HUES64 (cell line): Measurements from ENCODE around the gene UQCRC2.
"Not testable (repeated sequence)": the region's sequence is repeated elsewhere in the genome, so short reads cannot be mapped to it uniquely, and the experiment has no call there.

Experiments
- H3K27ac ChIP-seq: 2 replicates; pipeline ENCODE4 v1.7.0; 2013; ENCODE audit warnings: low read depth, low read length, inconsistent platforms
- H3K27me3 ChIP-seq: 2 replicates; pipeline ENCODE4 v1.6.1; 2013; ENCODE audit warnings: mild to moderate bottlenecking, low read length; ENCODE audit not compliant: insufficient read depth
- H3K36me3 ChIP-seq: 2 replicates; pipeline ENCODE4 v1.6.1; 2013; ENCODE audit warnings: mild to moderate bottlenecking, low read length; ENCODE audit not compliant: insufficient read depth
- H3K4me1 ChIP-seq: 2 replicates; pipeline ENCODE4 v1.6.1; 2013; ENCODE audit warnings: mild to moderate bottlenecking, low read length, moderate library complexity; ENCODE audit not compliant: insufficient read depth
- H3K4me3 ChIP-seq: 2 replicates; pipeline ENCODE4 v1.5.1; 2013; ENCODE audit warnings: mild to moderate bottlenecking, low read length, moderate library complexity
- H3K9ac ChIP-seq: 2 replicates; pipeline ENCODE4 v1.6.1; 2013; ENCODE audit warnings: mild to moderate bottlenecking, low read depth, low read length
- H3K9me3 ChIP-seq: 2 replicates; pipeline ENCODE4 v1.6.1; 2013; ENCODE audit warnings: low read depth, low read length; ENCODE audit not compliant: insufficient read depth
- WGBS: fragments of 150-250, 120-280 bp; methylation state at CpG from one replicate; pipeline ENCODE4 v1.1.7; 2013; ENCODE audit warnings: missing lambda C conversion rate; 5-methylcytosine and 5-hydroxymethylcytosine counted together

The UQCRC2 gene

DNA sequence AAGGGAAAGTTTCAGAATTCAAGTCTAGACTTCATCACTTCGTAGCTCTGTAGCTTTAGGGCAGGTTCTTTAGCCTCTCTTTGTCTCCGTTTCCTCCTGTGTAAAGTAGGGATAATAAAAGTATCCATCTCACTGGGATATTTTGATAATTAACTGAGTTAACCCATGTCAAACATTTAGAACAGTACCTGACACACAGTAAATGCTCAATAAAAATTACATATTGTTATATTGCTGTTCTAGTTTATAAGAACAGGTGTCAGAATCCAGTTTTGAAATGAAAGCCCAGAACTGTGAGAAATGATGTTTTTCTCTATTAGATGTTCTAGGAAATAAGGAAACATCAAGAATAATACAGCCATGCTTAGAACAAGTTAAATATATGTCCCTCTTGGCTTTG is 59.1 kb downstream of the UQCRC2 start:
- no CpG with 5 or more reads among the region's 2 CpGs for WGBS
- Histone ChIP-seq H3K9me3 (no peaks in the 10 kb centered on the region), H3K27me3 (peaks cover 4% of the 10 kb centered on the region; the same call in 1 of the 2 replicates), H3K36me3 (no peaks in the 10 kb centered on the region), H3K4me3 (no peak overlapping the region), H3K9ac (no peak overlapping the region), H3K4me1 (no peaks in the 10 kb centered on the region), H3K27ac (no peak overlapping the region)

DNA sequence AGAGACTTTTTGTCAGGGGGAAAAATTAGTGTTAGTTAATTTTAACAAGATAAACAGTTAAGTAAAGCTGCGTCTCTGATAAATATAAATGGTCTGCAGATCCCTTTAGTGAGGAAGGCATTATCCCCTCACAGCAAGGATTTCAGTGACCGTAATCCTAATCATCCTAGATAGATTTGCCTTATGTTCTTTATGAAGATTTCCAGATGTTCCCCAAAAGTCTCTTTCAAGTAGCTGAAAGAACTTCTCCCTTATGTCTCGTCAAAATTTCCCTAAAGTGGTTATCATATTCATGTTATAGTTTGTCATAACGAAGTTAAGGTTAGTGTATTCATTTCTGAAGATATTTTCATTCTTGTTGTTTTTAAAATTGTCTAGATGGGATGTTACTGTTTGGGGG is 60.3 kb downstream of the UQCRC2 start:
- Histone ChIP-seq H3K27ac (no peak overlapping the region), H3K9ac (no peak overlapping the region), H3K4me3 (no peak overlapping the region), H3K4me1 (no peaks in the 10 kb centered on the region), H3K9me3 (no peaks in the 10 kb centered on the region), H3K36me3 (no peaks in the 10 kb centered on the region), H3K27me3 (peaks cover 4% of the 10 kb centered on the region; the same call in 1 of the 2 replicates)
- 89% methylated on average over 3 of the region's 4 CpGs for WGBS

DNA sequence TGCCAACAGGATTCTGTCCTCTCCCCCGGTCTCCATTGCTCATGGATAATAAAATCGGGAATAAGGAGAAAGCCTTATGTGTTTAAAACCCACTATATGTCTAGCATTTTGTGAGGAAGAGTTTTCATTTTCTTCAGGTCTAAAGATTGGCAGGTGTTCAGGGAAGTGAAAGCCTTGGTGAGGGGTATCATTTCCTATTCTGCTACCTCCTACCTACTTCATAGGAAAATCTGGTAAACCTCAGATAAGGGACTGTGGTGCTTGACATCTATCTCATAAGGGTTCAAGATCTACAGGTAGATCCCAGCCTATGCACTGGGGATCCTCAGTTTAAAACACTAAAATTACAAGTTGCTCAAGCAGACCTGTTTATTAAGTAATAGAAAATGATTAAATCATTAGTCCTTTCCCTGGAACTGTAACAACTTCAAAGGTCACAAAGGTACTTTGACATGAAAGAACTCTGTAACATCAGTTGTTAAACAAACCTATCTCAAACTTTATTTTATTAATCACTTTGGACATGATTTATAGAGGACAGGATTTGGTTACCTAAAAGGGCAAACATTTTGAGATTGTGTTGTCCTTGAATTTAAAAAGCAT is 61.2 kb downstream of the UQCRC2 start:
- 83% methylated on average over 2 of the region's 2 CpGs for WGBS
- Histone ChIP-seq H3K9me3 (no peaks in the 10 kb centered on the region), H3K9ac (no peak overlapping the region), H3K4me1 (no peaks in the 10 kb centered on the region), H3K36me3 (no peaks in the 10 kb centered on the region), H3K4me3 (no peak overlapping the region), H3K27me3 (no peaks in the 10 kb centered on the region), H3K27ac (no peak overlapping the region)

DNA sequence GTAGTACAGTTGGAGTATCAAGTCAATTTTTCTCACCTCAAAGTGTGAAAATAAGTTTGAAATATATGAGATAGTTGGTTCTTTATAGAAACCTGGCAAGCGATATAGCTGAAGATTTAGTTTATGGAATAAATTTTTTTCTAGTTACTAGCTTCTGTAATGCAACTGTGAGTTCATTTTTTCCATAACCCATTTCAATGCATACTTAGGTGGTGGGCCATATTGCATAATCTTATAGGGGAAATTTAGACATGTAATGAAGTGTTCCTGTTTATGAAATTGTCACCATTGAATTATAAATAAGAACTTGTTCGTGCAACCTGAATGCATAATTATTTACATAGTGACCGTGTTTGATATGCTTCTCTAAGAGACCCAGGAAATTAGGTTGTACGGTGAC is 63.8 kb downstream of the UQCRC2 start:
- no peaks in the 10 kb centered on the region for H3K4me1 ChIP-seq
- no peaks in the 10 kb centered on the region for H3K27me3 ChIP-seq
- no peak overlapping the region for H3K27ac ChIP-seq
- no peak overlapping the region for H3K4me3 ChIP-seq
- 94% methylated on average over 4 of the region's 4 CpGs for WGBS
- no peaks in the 10 kb centered on the region for H3K9me3 ChIP-seq
- no peaks in the 10 kb centered on the region for H3K36me3 ChIP-seq
- no peak overlapping the region for H3K9ac ChIP-seq

DNA sequence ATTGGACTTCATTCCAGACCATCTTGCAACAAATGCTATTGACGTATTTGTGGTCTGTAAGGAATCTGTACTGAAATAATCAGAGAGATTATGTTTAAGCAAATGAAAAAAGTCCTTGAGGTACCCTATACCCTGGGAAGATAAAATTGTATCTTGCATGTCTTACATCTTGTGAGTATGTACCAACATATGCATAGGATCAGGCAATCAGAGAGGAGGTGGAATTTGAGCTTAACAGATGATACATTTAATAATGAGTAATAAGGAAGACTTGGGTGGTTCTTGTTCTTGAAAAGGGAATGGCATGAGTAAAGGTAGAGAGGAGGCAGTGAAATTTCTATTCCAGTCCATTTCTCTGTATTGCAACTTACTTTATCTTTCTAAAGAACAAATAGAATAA is 65.4 kb downstream of the UQCRC2 start:
- no peak overlapping the region for H3K4me3 ChIP-seq

DNA sequence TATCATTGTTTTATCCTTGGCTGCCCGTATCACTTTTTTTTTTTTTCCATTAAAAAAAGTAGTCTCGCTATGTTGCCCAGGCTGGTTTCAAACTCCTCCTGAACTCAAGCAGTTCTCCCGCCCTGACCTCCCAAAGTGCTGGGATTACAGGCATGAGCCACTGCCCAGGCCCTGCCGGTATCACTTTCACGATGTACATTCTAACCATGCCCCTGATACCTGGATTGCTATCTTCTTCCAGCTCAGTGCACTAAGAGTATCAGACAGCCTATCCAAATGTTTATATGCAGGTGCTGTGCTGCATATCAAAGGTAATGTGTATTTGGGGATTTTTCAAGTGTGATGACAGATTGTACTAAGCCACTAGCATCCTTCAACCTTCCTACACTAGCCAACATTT is 69.0 kb downstream of the UQCRC2 start:
- H3K4me1 ChIP-seq = peaks cover 8% of the 10 kb centered on the region; the same call in 1 of the 2 replicates
- WGBS = 95% methylated on average over 5 of the region's 5 CpGs
- H3K36me3 ChIP-seq = no peaks in the 10 kb centered on the region
- no peak overlapping the region for H3K27ac ChIP-seq
- H3K27me3 ChIP-seq = no peaks in the 10 kb centered on the region
- no peak overlapping the region for H3K9ac ChIP-seq
- no peaks in the 10 kb centered on the region for H3K9me3 ChIP-seq
- H3K4me3 ChIP-seq = no peak overlapping the region

More for the DNA sequence above, 65.4 kb downstream of the UQCRC2 start:
- H3K9me3 ChIP-seq = no peaks in the 10 kb centered on the region
- 0 out of 2 replicates have a peak, but pooled peaks cover 3% of the 10 kb centered on the region for H3K4me1 ChIP-seq
- H3K27ac ChIP-seq = no peak overlapping the region
- 100% methylated on average over 1 of the region's 1 CpG for WGBS
- H3K36me3 ChIP-seq = no peaks in the 10 kb centered on the region
- no peaks in the 10 kb centered on the region for H3K27me3 ChIP-seq
- H3K9ac ChIP-seq = no peak overlapping the region

DNA sequence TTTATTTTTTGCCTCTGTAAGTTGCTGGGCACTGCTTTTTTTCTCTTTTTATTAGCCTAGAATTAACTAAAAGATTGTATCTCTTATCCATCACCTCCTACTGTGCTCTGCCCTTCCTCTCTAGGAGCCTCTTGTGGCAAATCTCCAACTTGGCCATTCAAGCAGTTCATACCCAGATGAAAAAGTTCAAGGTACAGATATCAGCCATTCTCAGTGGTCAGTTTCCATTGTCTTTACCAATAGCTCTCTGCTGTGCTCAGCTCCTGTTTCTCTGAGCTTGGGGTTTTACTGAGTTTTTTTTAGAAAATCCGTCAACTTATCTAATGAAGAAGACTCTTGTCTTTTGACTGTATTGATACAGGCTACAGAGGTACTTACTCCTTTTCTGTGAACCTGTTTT is 70.3 kb downstream of the UQCRC2 start:
- Histone ChIP-seq H3K27me3 (no peaks in the 10 kb centered on the region), H3K4me3 (no peak overlapping the region), H3K9me3 (no peaks in the 10 kb centered on the region), H3K4me1 (peaks cover 8% of the 10 kb centered on the region; the same call in 1 of the 2 replicates), H3K36me3 (no peaks in the 10 kb centered on the region), H3K9ac (no peak overlapping the region), H3K27ac (no peak overlapping the region)
- WGBS = 70% methylated on average over 1 of the region's 1 CpG

DNA sequence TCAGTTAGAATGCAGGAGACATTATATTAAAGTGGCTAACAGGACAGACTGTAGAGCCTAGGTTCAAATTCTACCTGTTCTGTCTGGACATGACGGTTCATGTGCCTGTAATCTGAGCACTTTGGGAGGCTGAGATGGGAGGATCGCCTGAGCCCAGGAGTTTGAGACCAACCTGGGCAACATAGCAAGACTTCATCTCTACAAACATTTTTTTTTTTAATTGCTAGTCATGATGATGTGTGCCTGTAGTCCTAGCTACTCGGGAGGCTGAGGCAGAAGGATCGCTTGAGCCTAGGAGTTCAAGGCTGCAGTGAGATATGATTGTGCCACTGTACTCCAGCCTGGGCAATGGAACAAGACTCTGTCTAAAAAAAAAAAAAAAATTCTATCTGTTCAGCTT is 71.6 kb downstream of the UQCRC2 start:
- 93% methylated on average over 4 of the region's 4 CpGs for WGBS
- H3K27ac ChIP-seq, H3K9ac ChIP-seq, H3K36me3 ChIP-seq, H3K4me1 ChIP-seq, H3K27me3 ChIP-seq, H3K9me3 ChIP-seq, H3K4me3 ChIP-seq: not testable (repeated sequence)

DNA sequence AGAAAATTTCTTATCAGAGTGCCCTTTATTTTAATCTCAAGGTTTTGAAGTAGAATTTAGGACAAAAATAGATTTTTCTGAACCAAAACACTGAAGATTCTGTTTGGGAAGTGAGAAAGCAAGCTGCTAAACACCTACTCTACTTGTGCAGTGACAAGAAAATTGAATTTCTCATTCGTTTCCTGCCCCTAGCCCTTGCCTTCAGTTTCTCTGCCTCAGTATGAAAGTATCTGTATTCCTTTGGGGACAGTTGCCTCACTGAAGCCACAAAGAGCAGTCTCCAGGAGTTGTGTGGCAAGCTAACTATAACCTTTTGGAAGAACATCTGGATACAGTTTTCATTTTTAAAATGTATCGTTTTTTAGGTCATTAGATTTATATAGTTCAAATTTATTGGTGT is 74.5 kb downstream of the UQCRC2 start:
- Histone ChIP-seq H3K27ac (no peak overlapping the region), H3K27me3 (no peaks in the 10 kb centered on the region), H3K9me3 (no peaks in the 10 kb centered on the region), H3K9ac (no peak overlapping the region), H3K4me1 (peaks cover 8% of the 10 kb centered on the region; the same call in 1 of the 2 replicates), H3K4me3 (no peak overlapping the region), H3K36me3 (peaks cover 8% of the 10 kb centered on the region; the same call in 1 of the 2 replicates)
- 67% methylated on average over 1 of the region's 2 CpGs for WGBS

DNA sequence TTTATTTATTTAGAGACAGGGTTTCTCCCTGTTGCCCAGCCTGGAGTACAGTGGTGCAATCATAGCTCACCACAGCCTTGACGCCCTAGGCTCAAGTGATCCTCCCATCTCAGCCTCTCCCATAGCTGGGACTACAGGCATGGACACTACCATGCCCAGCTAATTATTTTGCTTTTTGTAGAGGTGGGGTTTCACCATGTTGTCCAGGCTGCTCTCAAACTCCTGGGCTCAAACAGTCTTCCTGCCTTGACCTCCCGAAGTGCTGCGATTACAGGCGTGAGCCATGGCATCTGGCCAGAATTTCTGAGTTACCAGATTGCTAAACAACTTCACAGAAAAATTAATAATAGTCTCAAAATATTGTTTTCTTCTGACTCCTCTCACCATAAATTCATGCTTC is 76.5 kb downstream of the UQCRC2 start:
- no peak overlapping the region for H3K27ac ChIP-seq
- H3K36me3 ChIP-seq = peaks cover 8% of the 10 kb centered on the region; the same call in 1 of the 2 replicates
- H3K4me3 ChIP-seq = no peak overlapping the region
- no peaks in the 10 kb centered on the region for H3K9me3 ChIP-seq
- H3K27me3 ChIP-seq = no peaks in the 10 kb centered on the region
- WGBS = 92% methylated on average over 4 of the region's 4 CpGs
- peaks cover 3% of the 10 kb centered on the region; the same call in 1 of the 2 replicates for H3K4me1 ChIP-seq
- H3K9ac ChIP-seq = no peak overlapping the region

DNA sequence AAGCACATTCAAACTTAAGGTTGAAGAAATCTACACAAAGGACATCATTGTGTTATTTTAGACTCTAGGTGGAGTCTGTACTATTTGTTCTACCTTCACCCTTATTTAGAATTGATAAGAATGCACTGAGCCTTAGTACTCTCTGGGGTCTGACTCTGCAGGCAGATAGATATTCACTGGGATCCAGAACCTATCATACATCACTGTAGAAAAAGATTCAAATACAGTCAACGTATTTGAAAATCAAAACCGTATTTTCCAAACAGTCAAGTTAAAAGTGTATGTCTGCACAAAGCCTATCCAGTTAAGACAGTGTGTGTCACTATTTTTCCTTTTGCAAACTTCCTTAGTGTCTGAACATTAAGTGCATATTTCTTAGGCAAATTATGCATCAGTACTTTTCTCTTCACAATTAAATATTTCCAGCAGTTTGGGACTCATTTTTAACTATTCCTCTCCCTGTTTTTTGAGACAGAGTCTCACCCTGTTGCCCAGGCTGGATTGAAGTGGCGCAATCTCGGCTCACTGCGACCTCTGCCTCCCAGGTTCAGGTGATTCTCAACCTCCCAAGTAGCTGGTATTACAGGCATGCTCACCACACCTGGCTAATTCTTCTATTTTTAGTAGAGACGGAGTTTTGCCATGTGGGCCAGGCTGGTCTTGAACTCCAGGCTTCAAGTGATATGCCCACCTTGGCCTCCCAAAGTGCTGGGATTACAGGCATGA is 77.1 kb downstream of the UQCRC2 start:
- peaks cover 8% of the 10 kb centered on the region; the same call in 1 of the 2 replicates for H3K36me3 ChIP-seq
- H3K27ac ChIP-seq = no peak overlapping the region
- H3K27me3 ChIP-seq = no peaks in the 10 kb centered on the region
- WGBS = 95% methylated on average over 6 of the region's 6 CpGs
- H3K4me1 ChIP-seq = peaks cover 8% of the 10 kb centered on the region; the same call in 1 of the 2 replicates
- no peak overlapping the region for H3K9ac ChIP-seq
- no peak overlapping the region for H3K4me3 ChIP-seq
- no peaks in the 10 kb centered on the region for H3K9me3 ChIP-seq
